Vagina (tissue), 2 donors: ENCODE results near the gene HNRNPU. TPM values are rescaled to one million over a fixed set of nuclear protein-coding genes. Genes with fewer than 3 reads are reported as not detected.

Experiments
- DNase-seq, 2 donors: peaks; one replicate each; pipeline ENCODE4 v3.0.0-alpha.2; 2017; ENCODE audit errors: extremely low spot score in 2 of 2
- H3K27ac ChIP-seq: fragments of 200-600 bp; sonication (generic); one replicate; pipeline ENCODE4 v1.5.1; 2019
- H3K27me3 ChIP-seq: fragments of 200-600 bp; sonication (generic); one replicate; pipeline ENCODE4 v1.5.1; 2019
- H3K36me3 ChIP-seq, 2 donors: fragments of 200-600 bp; sonication (generic); one replicate each; pipeline ENCODE4 v1.5.1; 2017 to 2019
- H3K4me1 ChIP-seq: fragments of 200-600 bp; sonication (generic); one replicate; pipeline ENCODE4 v1.5.1; 2019
- H3K4me3 ChIP-seq, 2 donors: fragments of 200-600 bp; sonication (generic); 1 replicate in 1 of 2; 2 replicates in 1 of 2; pipeline ENCODE4 v1.5.1; 2016 to 2019
- H3K9me3 ChIP-seq: fragments of 200-600 bp; sonication (generic); one replicate; pipeline ENCODE4 v1.5.1; 2019
- CTCF ChIP-seq, 3 experiments: fragments of 450-650 bp in 2 of 3; fragments of 200-600 bp in 1 of 3; sonication (generic) in 1 of 3; IDR thresholded peaks; one replicate each; pipeline ENCODE4 v1.5.1; 2017 to 2019; ENCODE audit warnings: antibody characterized with exemption in 3 of 3, mild to moderate bottlenecking in 2 of 3, moderate library complexity in 2 of 3
- POLR2A ChIP-seq, 2 donors: fragments of 450-650 bp; IDR thresholded peaks; one replicate each; pipeline ENCODE4 v1.6.1; 2017; ENCODE audit warnings: antibody characterized with exemption in 2 of 2, mild to moderate bottlenecking in 2 of 2, moderate library complexity in 2 of 2
- POLR2AphosphoS5 ChIP-seq, 2 donors: sonication (generic); formaldehyde crosslinking; IDR thresholded peaks; one replicate each; pipeline ENCODE4 v1.9.0; 2017; ENCODE audit warnings: antibody characterized with exemption in 2 of 2, mild to moderate bottlenecking in 2 of 2, low read depth in 1 of 2; ENCODE audit not compliant: insufficient read depth in 1 of 2
- intact Hi-C: fragments of 100-400 bp; cut with DNase I; formaldehyde crosslinking; loops from one replicate; pipeline ENCODE4 v1.15.1; 2023
- total RNA-seq: library from RNA; depleted of rRNA; stranded (reverse); fragments of >200 nt; gene quantifications from one replicate; pipeline ENCODE4 v1.2.3, GENCODE V29; 2016

Gene HNRNPU
- total RNA-seq, 1 donor from 2014 or later: 293 TPM

DNA sequence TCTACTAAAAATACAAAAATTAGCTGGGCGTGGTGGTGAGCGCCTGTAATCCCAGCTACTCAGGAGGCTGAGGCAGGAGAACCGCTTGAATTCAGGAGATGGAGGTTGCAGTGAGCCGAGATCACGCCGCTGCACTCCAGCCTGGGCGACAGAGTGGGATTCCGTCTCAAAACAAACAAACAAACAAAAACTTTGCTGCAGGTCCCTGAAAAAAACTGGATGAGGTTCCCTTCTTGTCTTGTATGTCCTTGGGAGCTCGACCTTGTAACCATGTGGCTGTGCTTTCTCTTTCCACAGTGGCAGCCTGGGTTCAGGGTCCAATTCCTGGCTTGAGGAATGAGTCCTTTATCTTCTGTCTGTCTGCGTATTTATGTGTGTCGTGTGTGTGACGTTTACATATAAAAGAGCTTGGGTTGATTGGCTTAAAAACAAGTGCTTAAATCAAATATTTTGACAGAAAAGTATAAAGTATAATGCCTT lies 46.9 kb downstream of the HNRNPU start:
- no peaks in the 10 kb centered on the region for H3K4me1 ChIP-seq
- TF ChIP-seq CTCF (IDR thresholded peaks at IDR 0.05) (no peak), POLR2A (IDR thresholded peaks at IDR 0.05) (no peak), POLR2AphosphoS5 (IDR thresholded peaks at IDR 0.05; ENCODE audit: insufficient read depth in 1 of 2, low read depth in 1 of 2) (no peak)
- H3K27ac ChIP-seq: no peak overlapping the region
- no peaks in the 10 kb centered on the region for H3K9me3 ChIP-seq
- H3K4me3 ChIP-seq: no peak overlapping the region
- no peaks in the 10 kb centered on the region for H3K36me3 ChIP-seq
- H3K27me3 ChIP-seq: no peaks in the 10 kb centered on the region
- no peak for DNase-seq
- intact Hi-C loops: no loop called here

DNA sequence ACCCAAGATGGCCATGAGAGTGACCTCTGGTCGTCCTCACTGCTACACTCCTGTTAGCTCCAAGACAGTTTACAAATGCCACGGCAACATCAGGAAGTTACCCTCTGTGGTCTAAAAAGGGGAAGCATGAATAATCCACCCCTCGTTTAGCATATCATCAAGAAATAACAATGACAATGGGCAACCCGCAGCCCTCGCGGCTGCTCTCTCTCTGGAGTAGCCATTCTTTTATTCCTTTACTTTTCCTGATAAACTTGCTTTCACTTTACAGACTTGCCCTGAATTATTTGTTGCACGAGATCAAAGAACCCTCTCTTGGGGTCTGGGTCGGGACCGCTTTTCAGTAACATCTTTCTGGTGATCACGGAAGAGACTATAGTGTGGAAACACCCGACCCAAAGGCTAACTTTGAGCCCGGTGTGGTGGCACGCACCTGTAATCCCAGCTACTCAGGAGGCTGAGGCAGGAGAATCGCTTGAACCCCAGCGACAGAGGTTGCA lies 48.7 kb downstream of the HNRNPU start:
- no peak for DNase-seq
- no peak overlapping the region for H3K4me3 ChIP-seq
- intact Hi-C loops: no loop called here
- TF ChIP-seq POLR2A (IDR thresholded peaks at IDR 0.05): no peak
- no peak for TF ChIP-seq POLR2AphosphoS5 (IDR thresholded peaks at IDR 0.05; ENCODE audit: insufficient read depth in 1 of 2, low read depth in 1 of 2)
- TF ChIP-seq CTCF (IDR thresholded peaks at IDR 0.05): no peak
- no peaks in the 10 kb centered on the region for H3K27me3 ChIP-seq
- H3K27ac ChIP-seq: no peak overlapping the region
- H3K9me3 ChIP-seq: no peaks in the 10 kb centered on the region
- no peaks in the 10 kb centered on the region for H3K4me1 ChIP-seq
- H3K36me3 ChIP-seq: no peaks in the 10 kb centered on the region

DNA sequence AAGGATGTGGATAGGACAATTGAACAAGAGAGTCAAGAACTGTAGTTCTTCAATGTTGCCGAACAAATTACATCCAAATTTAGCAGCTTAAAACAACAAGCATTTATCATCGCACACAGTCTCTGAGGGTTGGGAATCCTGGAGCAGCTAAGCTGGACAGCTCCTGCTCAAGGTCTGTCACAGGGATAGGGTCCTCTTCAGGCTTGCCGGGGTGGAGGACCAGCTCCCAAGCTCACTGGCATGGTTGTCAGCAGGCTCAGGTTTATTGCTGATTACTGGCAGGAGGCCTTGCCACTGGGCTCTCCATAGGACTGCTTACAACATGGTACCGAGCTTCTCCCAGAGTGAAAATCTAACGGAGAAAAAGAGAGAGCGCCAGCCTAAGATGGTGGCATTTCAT lies 51.0 kb downstream of the HNRNPU start:
- Histone ChIP-seq H3K4me3 (no peak overlapping the region), H3K27me3 (no peaks in the 10 kb centered on the region), H3K36me3 (no peaks in the 10 kb centered on the region), H3K4me1 (no peaks in the 10 kb centered on the region), H3K27ac (no peak overlapping the region), H3K9me3 (no peaks in the 10 kb centered on the region)
- intact Hi-C loops: no loop called here
- DNase-seq: no peak
- TF ChIP-seq POLR2AphosphoS5 (IDR thresholded peaks at IDR 0.05; ENCODE audit: insufficient read depth in 1 of 2, low read depth in 1 of 2) (no peak), POLR2A (IDR thresholded peaks at IDR 0.05) (no peak), CTCF (IDR thresholded peaks at IDR 0.05) (no peak)

DNA sequence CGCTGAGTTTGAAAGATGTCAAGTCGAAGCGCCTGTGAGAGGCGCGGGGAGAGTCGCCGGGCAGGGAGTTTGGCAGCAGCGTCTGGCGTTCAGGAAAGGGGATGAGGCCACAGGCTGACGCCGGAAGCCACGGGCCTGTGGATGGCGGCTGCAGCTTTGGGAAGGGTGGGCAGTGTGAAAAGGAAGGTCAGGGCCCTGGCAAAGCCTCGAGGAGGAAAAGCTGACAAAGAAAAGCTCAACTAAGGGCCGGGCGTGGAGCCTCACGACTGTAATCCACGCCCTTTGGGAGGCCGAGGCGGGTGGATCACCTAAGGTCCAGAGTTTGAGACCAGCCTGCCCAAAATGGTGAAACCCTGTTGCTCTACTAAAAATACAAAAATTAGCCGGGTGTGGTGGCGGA lies 54.1 kb downstream of the HNRNPU start:
- Histone ChIP-seq H3K36me3 (no peaks in the 10 kb centered on the region), H3K4me3 (no peak overlapping the region), H3K4me1 (no peaks in the 10 kb centered on the region), H3K27ac (no peak overlapping the region), H3K27me3 (no peaks in the 10 kb centered on the region), H3K9me3 (no peaks in the 10 kb centered on the region)
- TF ChIP-seq POLR2A (IDR thresholded peaks at IDR 0.05): no peak
- intact Hi-C loops: no loop called here
- DNase-seq: no peak

DNA sequence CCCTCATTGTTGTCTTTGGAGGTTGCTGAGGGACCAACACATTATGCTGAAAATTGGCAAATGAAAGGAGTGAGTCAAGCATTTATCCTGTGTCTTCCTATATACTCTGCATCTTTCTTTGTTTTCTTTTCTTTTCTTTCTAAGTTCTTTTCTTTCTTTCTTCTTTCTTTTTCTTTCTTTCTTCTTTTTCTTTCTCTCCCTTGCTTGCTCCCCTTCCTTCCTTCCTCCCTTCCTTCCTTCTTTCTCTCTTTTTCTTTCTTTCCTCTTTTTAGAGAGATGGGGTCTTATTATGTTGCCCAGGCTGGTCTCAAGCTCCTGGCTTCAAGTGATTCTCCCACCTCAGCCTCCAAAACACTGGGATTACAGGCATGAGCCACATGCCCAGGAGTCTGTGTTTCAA lies 57.2 kb downstream of the HNRNPU start:
- intact Hi-C loops: no loop called here
- no peaks in the 10 kb centered on the region for H3K27me3 ChIP-seq
- no peak overlapping the region for H3K27ac ChIP-seq
- no peaks in the 10 kb centered on the region for H3K36me3 ChIP-seq
- H3K9me3 ChIP-seq: no peaks in the 10 kb centered on the region
- no peak overlapping the region for H3K4me3 ChIP-seq
- no peaks in the 10 kb centered on the region for H3K4me1 ChIP-seq
- TF ChIP-seq CTCF (IDR thresholded peaks at IDR 0.05): no peak
- TF ChIP-seq POLR2A (IDR thresholded peaks at IDR 0.05): no peak
- TF ChIP-seq POLR2AphosphoS5 (IDR thresholded peaks at IDR 0.05; ENCODE audit: insufficient read depth in 1 of 2, low read depth in 1 of 2): no peak
- no peak for DNase-seq
